Stimulated activated CD4-positive, alpha-beta T cell treated with anti-CD3 and anti-CD28 coated beads, Interleukin-2, amount 100 ng/mL, for 48 hours (primary cell): ENCODE measurements around the gene ATP6V1C2.
"Not testable (repeated sequence)": the region's sequence is repeated elsewhere in the genome, so short reads cannot be mapped to it uniquely, and the experiment has no call there.

Experiments
- DNase-seq, 2 donors: peaks; one replicate each; pipeline ENCODE4 v3.0.0-alpha.2; 2020

ATP6V1C2 gene

GRCh38 chr2:10817413-10817812, 96.0 kb downstream of the ATP6V1C2 start:
- DNase-seq, result no peak

- not testable (repeated sequence) for DNase-seq
These were observed 96.9 kb downstream of the ATP6V1C2 start for GRCh38 chr2:10818305-10818704.

GRCh38 chr2:10818984-10819383, 97.6 kb downstream of the ATP6V1C2 start:
- no peak for DNase-seq

- DNase-seq, result no peak
These were observed 98.4 kb downstream of the ATP6V1C2 start for GRCh38 chr2:10819714-10820314.

GRCh38 chr2:10820562-10820961, 99.1 kb downstream of the ATP6V1C2 start:
- no peak for DNase-seq

- no peak for DNase-seq
These were observed 99.7 kb downstream of the ATP6V1C2 start for GRCh38 chr2:10820978-10821695.

GRCh38 chr2:10824191-10824590, 102.8 kb downstream of the ATP6V1C2 start:
- no peak for DNase-seq

GRCh38 chr2:10826026-10826425, 104.6 kb downstream of the ATP6V1C2 start:
- DNase-seq, result no peak

GRCh38 chr2:10826625-10827024, 105.2 kb downstream of the ATP6V1C2 start:
- no peak for DNase-seq

GRCh38 chr2:10828346-10828745, 106.9 kb downstream of the ATP6V1C2 start:
- DNase-seq, result no peak

GRCh38 chr2:10829299-10829698, 107.9 kb downstream of the ATP6V1C2 start:
- DNase-seq, result no peak

- DNase-seq, result no peak
These were observed 108.8 kb downstream of the ATP6V1C2 start for GRCh38 chr2:10830203-10830602.

- no peak for DNase-seq
These were observed 109.4 kb downstream of the ATP6V1C2 start for GRCh38 chr2:10830641-10831399.

- no peak for DNase-seq
These were observed 110.1 kb downstream of the ATP6V1C2 start for GRCh38 chr2:10831400-10831985.

- DNase-seq, result peak; percentile 81 to 87
These were observed 110.9 kb downstream of the ATP6V1C2 start for GRCh38 chr2:10832203-10832936.

- DNase-seq, result no peak
These were observed 111.6 kb downstream of the ATP6V1C2 start for GRCh38 chr2:10833021-10833420.

GRCh38 chr2:10834068-10834655, 112.7 kb downstream of the ATP6V1C2 start:
- no peak for DNase-seq
